ENCODE results near the gene KNDC1.

GRCh38 chr10:133127291-133128125 is 32.5 kb upstream of the KNDC1 start:
- TF ChIP-seq CTCF (conservative IDR thresholded peaks at IDR 0.05; ENCODE audit: low read depth in 2 of 2), result no peak
- TF ChIP-seq POLR2AphosphoS5 (IDR thresholded peaks at IDR 0.05; ENCODE audit: low read depth), result no peak
- TF ChIP-seq EZH2 (IDR thresholded peaks at IDR 0.05; ENCODE audit: low read depth, unreplicated experiment), result no peak
- no peak for TF ChIP-seq REST (IDR thresholded peaks at IDR 0.05; ENCODE audit: unreplicated experiment)
- TF ChIP-seq JUNB (IDR thresholded peaks at IDR 0.05; ENCODE audit: unreplicated experiment), result no peak
- no peak for TF ChIP-seq EZH2phosphoT487 (IDR thresholded peaks at IDR 0.05; ENCODE audit: unreplicated experiment)
- TF ChIP-seq STAT1 (IDR thresholded peaks at IDR 0.05; ENCODE audit: unreplicated experiment), result no peak
- TF ChIP-seq CREB1 (CRISPR knock-in tag; IDR thresholded peaks at IDR 0.05; ENCODE audit: low read depth), result no peak
- no peak for TF ChIP-seq NANOG (IDR thresholded peaks at IDR 0.05; ENCODE audit: borderline replicate concordance)
- TF ChIP-seq ZNF114 (CRISPR knock-in tag; IDR thresholded peaks at IDR 0.05), result no peak
- no peak for TF ChIP-seq ZNF331 (CRISPR knock-in tag; IDR thresholded peaks at IDR 0.05; ENCODE audit: low read depth)

All from GM23338 (cell line).